Measurements from ENCODE around the gene SND1. TPM values are rescaled to one million over a fixed set of nuclear protein-coding genes. Genes with fewer than 3 reads are reported as not detected.

The SND1 gene
- total and polyA plus RNA-seq, 10 of the 15 experiments (the other 5 are each of a cell fraction or from before 2014, with no cell fraction given), result 52.4 to 270 (median 146) TPM

DNA sequence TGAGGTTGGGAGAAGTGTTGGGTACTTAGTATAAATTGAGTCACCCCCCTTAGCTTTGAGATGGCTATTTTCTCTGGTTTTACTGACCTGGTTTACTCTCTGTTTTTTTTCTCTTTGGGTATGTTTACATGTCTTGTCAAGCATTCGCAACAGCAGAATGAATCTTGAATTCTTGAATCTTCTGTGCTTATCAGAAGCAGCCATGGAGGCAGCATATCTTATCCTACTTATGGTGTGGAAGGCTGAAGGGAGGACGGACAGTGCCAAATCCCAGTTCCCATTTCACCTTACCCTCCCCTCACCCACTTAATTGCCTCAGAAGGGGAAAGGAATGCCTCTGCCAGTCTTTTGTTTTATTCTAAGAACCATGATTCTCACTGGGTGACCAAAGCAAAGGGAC lies 3.7 kb downstream of the SND1 start:
- ChIA-PET CTCF (interaction anchor here (0.7 to 1.4 kb wide), 4 partner anchors 9 to 137 kb away, joined by 3 to 5 read pairs (median 4); no protein-coding TSS in a partner anchor), SMC1A (ENCODE audit: uncharacterized antibody, unreplicated experiment) (interaction anchor here (1.0 to 1.7 kb wide), 5 partner anchors 16 to 53 kb away, joined by 3 to 6 read pairs (median 3); no protein-coding TSS in a partner anchor), RAD21 (ENCODE audit: unreplicated experiment) (interaction anchor here (0.7 to 1.7 kb wide), 2 partner anchors 17 to 25 kb away, joined by 4 to 6 read pairs; no protein-coding TSS in a partner anchor), POLR2A (interaction anchor here (0.7 to 2.0 kb wide), 4 partner anchors 10 to 84 kb away, joined by 3 to 12 read pairs (median 4); no protein-coding TSS in a partner anchor)
- no peaks in the 10 kb centered on the region for H3K9me3 ChIP-seq (replicated peaks; ENCODE audit: control insufficient read depth, insufficient read depth, low read length)
- DNase-seq (ENCODE audit: low read depth, low spot score) (no peak), FAIRE-seq (no peak), ATAC-seq (no peak)
- 78% methylated on average over 2 of the region's 2 CpGs for WGBS (ENCODE audit: insufficient coverage, insufficient replicate concordance, low lambda C conversion rate, missing lambda C conversion rate)
- H2AFZ ChIP-seq (ENCODE audit: control insufficient read depth, low read depth, low read length), result no peak overlapping the region
- intact Hi-C loops (cut with micrococcal nuclease; ENCODE audit: unreplicated experiment), result loop anchor here (2.0 kb wide), 1 partner anchor 29 kb away; no protein-coding TSS in a partner anchor
- H3K4me1 ChIP-seq (ENCODE audit: control insufficient read depth, insufficient read depth, low read length), result peaks cover 14% of the 10 kb centered on the region
- no peaks in the 10 kb centered on the region for H3K27me3 ChIP-seq (replicated peaks in 1 of 2; ENCODE audit: control insufficient read depth in 2 of 2, insufficient read depth in 2 of 2, low read length in 1 of 2)
- no TSS peak for BruUV-seq (replicated peaks)
- peak overlapping the region; percentile 89 for H3K4me3 ChIP-seq
- in situ Hi-C loops (cut with MboI), result no loop called here
- no peak overlapping the region for H3K27ac ChIP-seq (ENCODE audit: control insufficient read depth, insufficient read depth)
- TF ChIP-seq, protein P1, sequence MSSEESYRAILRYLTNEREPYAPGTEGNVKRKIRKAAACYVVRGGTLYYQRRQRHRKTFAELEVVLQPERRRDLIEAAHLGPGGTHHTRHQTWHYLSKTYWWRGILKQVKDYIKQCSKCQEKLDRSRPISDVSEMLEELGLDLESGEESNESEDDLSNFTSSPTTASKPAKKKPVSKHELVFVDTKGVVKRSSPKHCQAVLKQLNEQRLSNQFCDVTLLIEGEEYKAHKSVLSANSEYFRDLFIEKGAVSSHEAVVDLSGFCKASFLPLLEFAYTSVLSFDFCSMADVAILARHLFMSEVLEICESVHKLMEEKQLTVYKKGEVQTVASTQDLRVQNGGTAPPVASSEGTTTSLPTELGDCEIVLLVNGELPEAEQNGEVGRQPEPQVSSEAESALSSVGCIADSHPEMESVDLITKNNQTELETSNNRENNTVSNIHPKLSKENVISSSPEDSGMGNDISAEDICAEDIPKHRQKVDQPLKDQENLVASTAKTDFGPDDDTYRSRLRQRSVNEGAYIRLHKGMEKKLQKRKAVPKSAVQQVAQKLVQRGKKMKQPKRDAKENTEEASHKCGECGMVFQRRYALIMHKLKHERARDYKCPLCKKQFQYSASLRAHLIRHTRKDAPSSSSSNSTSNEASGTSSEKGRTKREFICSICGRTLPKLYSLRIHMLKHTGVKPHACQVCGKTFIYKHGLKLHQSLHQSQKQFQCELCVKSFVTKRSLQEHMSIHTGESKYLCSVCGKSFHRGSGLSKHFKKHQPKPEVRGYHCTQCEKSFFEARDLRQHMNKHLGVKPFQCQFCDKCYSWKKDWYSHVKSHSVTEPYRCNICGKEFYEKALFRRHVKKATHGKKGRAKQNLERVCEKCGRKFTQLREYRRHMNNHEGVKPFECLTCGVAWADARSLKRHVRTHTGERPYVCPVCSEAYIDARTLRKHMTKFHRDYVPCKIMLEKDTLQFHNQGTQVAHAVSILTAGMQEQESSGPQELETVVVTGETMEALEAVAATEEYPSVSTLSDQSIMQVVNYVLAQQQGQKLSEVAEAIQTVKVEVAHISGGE (CRISPR knock-in tag; IDR thresholded peaks at IDR 0.05), result no peak
- TF ChIP-seq RAD51 (IDR thresholded peaks at IDR 0.05), result no peak
- TF ChIP-seq MEF2B (IDR thresholded peaks at IDR 0.05; ENCODE audit: partially characterized antibody, poor library complexity, severe bottlenecking), result no peak
- H3K79me2 ChIP-seq (ENCODE audit: control insufficient read depth, insufficient read depth, low read length), result peaks cover 92% of the 10 kb centered on the region
- peaks cover 5% of the 10 kb centered on the region; the same call in 1 of the 2 replicates for H4K20me1 ChIP-seq (ENCODE audit: control insufficient read depth, insufficient read depth)
- no peak overlapping the region; the same call in 1 of the 2 replicates for H3K9ac ChIP-seq (ENCODE audit: control insufficient read depth, insufficient read depth, low read length)
- H3K4me2 ChIP-seq (ENCODE audit: control insufficient read depth, insufficient read depth), result peak overlapping the region; percentile 76
- peaks cover 3 to 19% of the 10 kb centered on the region in 2 experiments; a peak in 3 of 4 replicates for H3K36me3 ChIP-seq (ENCODE audit: control insufficient read depth in 2 of 2, insufficient read depth in 2 of 2, low read length in 1 of 2)

All from GM12878 (cell line).